Neuronal stem cell (in vitro differentiated cells): Measurements from ENCODE around the gene HS6ST3.

Experiments
- DNase-seq: peaks from one replicate; pipeline ENCODE4 v3.0.0-alpha.2; 2013; ENCODE audit warnings: low spot score
- H2AFZ ChIP-seq: one replicate; pipeline ENCODE4 v1.6.1; 2013; ENCODE audit warnings: mild to moderate bottlenecking, low read length, inconsistent platforms
- H2AK5ac ChIP-seq: 2 replicates; pipeline ENCODE4 v1.6.1; 2013; ENCODE audit warnings: low read depth, mild to moderate bottlenecking, inconsistent platforms, low read length, moderate library complexity, mixed read lengths
- H2BK120ac ChIP-seq: 2 replicates; pipeline ENCODE4 v1.6.1; 2013; ENCODE audit warnings: low read depth, mild to moderate bottlenecking, inconsistent platforms, low read length, moderate library complexity, mixed read lengths
- H2BK12ac ChIP-seq: one replicate; pipeline ENCODE4 v1.6.1; 2013; ENCODE audit warnings: low read length, inconsistent platforms
- H2BK15ac ChIP-seq: 2 replicates; pipeline ENCODE4 v1.6.1; 2013; ENCODE audit warnings: mild to moderate bottlenecking, low read length, inconsistent platforms, mixed read lengths
- H2BK5ac ChIP-seq: one replicate; pipeline ENCODE4 v1.6.1; 2013; ENCODE audit warnings: inconsistent platforms, mild to moderate bottlenecking, low read length, moderate library complexity
- H3K14ac ChIP-seq: one replicate; pipeline ENCODE4 v1.6.1; 2013; ENCODE audit warnings: low read length, inconsistent platforms
- H3K18ac ChIP-seq: 2 replicates; pipeline ENCODE4 v1.6.1; 2013; ENCODE audit warnings: low read length, inconsistent platforms
- H3K23ac ChIP-seq: 2 replicates; pipeline ENCODE4 v1.6.1; 2013; ENCODE audit warnings: low read depth, mild to moderate bottlenecking, mixed read lengths, low read length, inconsistent platforms; ENCODE audit not compliant: poor library complexity
- H3K27ac ChIP-seq: replicated peaks from 3 replicates; pipeline ENCODE4 v1.5.1; 2013; ENCODE audit warnings: low read length, inconsistent platforms
- H3K27me3 ChIP-seq, 3 experiments: 2 replicates each; pipeline ENCODE4 v1.6.1; 2013; ENCODE audit warnings: low read length in 3 of 3, mild to moderate bottlenecking in 2 of 3, inconsistent platforms in 1 of 3, low read depth in 1 of 3, mixed read lengths in 1 of 3, moderate library complexity in 1 of 3; ENCODE audit not compliant: control insufficient read depth in 3 of 3, insufficient read depth in 3 of 3
- H3K36me3 ChIP-seq, 2 donors: replicated peaks in 1 of 2; 2 replicates each; pipeline ENCODE4 v1.6.1; 2013; ENCODE audit warnings: low read length in 2 of 2; ENCODE audit not compliant: control insufficient read depth in 2 of 2, insufficient read depth in 2 of 2
- H3K4ac ChIP-seq: 2 replicates; pipeline ENCODE4 v1.6.1; 2013; ENCODE audit warnings: inconsistent platforms, mild to moderate bottlenecking, low read length, moderate library complexity
- H3K4me1 ChIP-seq, 2 donors: 1 replicate in 1 of 2; 2 replicates in 1 of 2; pipeline ENCODE4 v1.6.1; 2013; ENCODE audit warnings: low read length in 2 of 2, low read depth in 1 of 2; ENCODE audit not compliant: control insufficient read depth in 2 of 2, insufficient read depth in 1 of 2
- H3K4me2 ChIP-seq: one replicate; pipeline ENCODE4 v1.6.1; 2013; ENCODE audit warnings: mild to moderate bottlenecking, low read length, inconsistent platforms; ENCODE audit not compliant: insufficient read depth, poor library complexity, severe bottlenecking
- H3K4me3 ChIP-seq, 2 donors: 2 replicates each; pipeline ENCODE4 v1.5.1; 2013; ENCODE audit warnings: low read length in 2 of 2, mild to moderate bottlenecking in 2 of 2, inconsistent platforms in 1 of 2, moderate library complexity in 1 of 2
- H3K79me1 ChIP-seq: one replicate; pipeline ENCODE4 v1.6.1; 2013; ENCODE audit warnings: low read depth, mild to moderate bottlenecking, inconsistent platforms, low read length, moderate library complexity
- H3K9ac ChIP-seq: one replicate; pipeline ENCODE4 v1.6.1; 2013; ENCODE audit warnings: mild to moderate bottlenecking, low read depth, low read length, inconsistent platforms; ENCODE audit not compliant: poor library complexity
- H3K9me3 ChIP-seq, 2 donors: replicated peaks in 1 of 2; 2 replicates each; pipeline versions ENCODE3 to v1.6.1; 2013; ENCODE audit warnings: low read length in 2 of 2, mild to moderate bottlenecking in 2 of 2, inconsistent platforms in 1 of 2, low read depth in 1 of 2, mixed read lengths in 1 of 2, moderate library complexity in 1 of 2; ENCODE audit not compliant: control insufficient read depth in 2 of 2, insufficient read depth in 1 of 2
- H4K8ac ChIP-seq: one replicate; pipeline ENCODE4 v1.6.1; 2013; ENCODE audit warnings: low read depth, mild to moderate bottlenecking, inconsistent platforms, low read length, moderate library complexity
- H4K91ac ChIP-seq: one replicate; pipeline ENCODE4 v1.6.1; 2013; ENCODE audit warnings: low read length, low read depth, mild to moderate bottlenecking, inconsistent platforms; ENCODE audit not compliant: poor library complexity
- WGBS, 2 donors: extraction: QIAGEN DNeasy Blood & Tissue Kit; methylation state at CpG; one replicate each; pipeline ENCODE4 v1.1.7; 2013; ENCODE audit warnings: missing lambda C conversion rate in 2 of 2, mixed read lengths in 1 of 2; ENCODE audit not compliant: insufficient read length in 2 of 2, insufficient replicate concordance in 1 of 2; ENCODE audit errors: extremely low coverage in 2 of 2; 5-methylcytosine and 5-hydroxymethylcytosine counted together

The HS6ST3 gene

GRCh38 chr13:96082640-96083039 lies 7.3 kb upstream of the HS6ST3 start:
- Histone ChIP-seq H4K91ac (no peak overlapping the region), H3K36me3 (no peaks in the 10 kb centered on the region), H3K27me3 (peaks cover 0 to 46% (median 0%) of the 10 kb centered on the region in 3 experiments), H3K4me3 (no peak overlapping the region), H2BK12ac (no peak overlapping the region), H3K9ac (no peak overlapping the region), H4K8ac (no peak overlapping the region), H3K4ac (no peak overlapping the region), H2AFZ (no peak overlapping the region), H3K18ac (no peak overlapping the region), H3K4me1 (peaks cover 0 to 2% of the 10 kb centered on the region in 2 donors), H2AK5ac (no peak overlapping the region), H2BK15ac (no peak overlapping the region), H3K27ac (no peak overlapping the region), H3K23ac (no peak overlapping the region), H3K14ac (no peak overlapping the region), H3K9me3 (no peaks in the 10 kb centered on the region), H2BK5ac (no peak overlapping the region), H3K4me2 (no peak overlapping the region), H3K79me1 (no peaks in the 10 kb centered on the region), H2BK120ac (no peak overlapping the region)
- no peak for DNase-seq

- no peaks in the 10 kb centered on the region for H3K36me3 ChIP-seq
- H2BK120ac ChIP-seq: no peak overlapping the region
- no peak overlapping the region for H2BK15ac ChIP-seq
- H2BK5ac ChIP-seq: no peak overlapping the region
- H2BK12ac ChIP-seq: no peak overlapping the region
- H3K4ac ChIP-seq: no peak overlapping the region
- H2AK5ac ChIP-seq: no peak overlapping the region
- no peak overlapping the region for H3K4me2 ChIP-seq
- H3K18ac ChIP-seq: no peak overlapping the region
- H2AFZ ChIP-seq: no peak overlapping the region
- H3K9ac ChIP-seq: no peak overlapping the region
- WGBS, 2 donors: no CpG with 5 or more reads among the region's 1 CpG
- H3K23ac ChIP-seq: no peak overlapping the region
- no peaks in the 10 kb centered on the region for H3K79me1 ChIP-seq
- H4K91ac ChIP-seq: no peak overlapping the region
- DNase-seq: no peak
- H3K27me3 ChIP-seq: peaks cover 2 to 68% (median 19%) of the 10 kb centered on the region in 3 experiments
- H3K14ac ChIP-seq: no peak overlapping the region
- no peak overlapping the region for H3K27ac ChIP-seq
- H4K8ac ChIP-seq: no peak overlapping the region
- H3K9me3 ChIP-seq: no peaks in the 10 kb centered on the region
- peaks cover 0 to 3% of the 10 kb centered on the region in 2 donors for H3K4me1 ChIP-seq
- no peak overlapping the region for H3K4me3 ChIP-seq
Measured at GRCh38 chr13:96086736-96087135, 3.2 kb upstream of the HS6ST3 start.

- H2BK5ac ChIP-seq: no peak overlapping the region
- H4K8ac ChIP-seq: no peak overlapping the region
- H3K36me3 ChIP-seq: no peaks in the 10 kb centered on the region
- H3K14ac ChIP-seq: no peak overlapping the region
- no peak overlapping the region for H3K4ac ChIP-seq
- H3K27me3 ChIP-seq: peaks cover 5 to 83% (median 27%) of the 10 kb centered on the region in 3 experiments
- H3K23ac ChIP-seq: no peak overlapping the region
- no peak overlapping the region for H2BK15ac ChIP-seq
- no peak overlapping the region for H4K91ac ChIP-seq
- H3K9me3 ChIP-seq: no peaks in the 10 kb centered on the region
- H3K4me3 ChIP-seq: no peak overlapping the region
- no peak for DNase-seq
- H3K9ac ChIP-seq: no peak overlapping the region
- H3K4me1 ChIP-seq: peaks cover 0 to 6% of the 10 kb centered on the region in 2 donors
- no peak overlapping the region for H3K27ac ChIP-seq
- H2BK12ac ChIP-seq: no peak overlapping the region
- H2BK120ac ChIP-seq: no peak overlapping the region
- H3K18ac ChIP-seq: no peak overlapping the region
- no peaks in the 10 kb centered on the region for H3K79me1 ChIP-seq
- no CpG with 5 or more reads among the region's 4 CpGs for WGBS, 2 donors
- no peak overlapping the region for H2AFZ ChIP-seq
- H2AK5ac ChIP-seq: no peak overlapping the region
- H3K4me2 ChIP-seq: no peak overlapping the region
Measured at GRCh38 chr13:96089139-96089538, 768 bp upstream of the HS6ST3 start.

- no peak overlapping the region for H2BK5ac ChIP-seq
- H3K4me1 ChIP-seq: peaks cover 0 to 6% of the 10 kb centered on the region in 2 donors
- WGBS, 2 donors: no CpG with 5 or more reads among the region's 133 CpGs
- H3K23ac ChIP-seq: peak overlapping the region; percentile 21
- H3K4me2 ChIP-seq: peak overlapping the region; percentile 94
- H4K91ac ChIP-seq: no peak overlapping the region
- H3K27ac ChIP-seq: no peak overlapping the region
- peak; percentile 11 for DNase-seq
- H3K9ac ChIP-seq: peak overlapping the region; percentile 67
- H3K14ac ChIP-seq: peak overlapping the region; percentile 84
- no peak overlapping the region for H2BK120ac ChIP-seq
- no peaks in the 10 kb centered on the region for H3K36me3 ChIP-seq
- peak overlapping the region; percentile 86 for H3K18ac ChIP-seq
- H2BK12ac ChIP-seq: no peak overlapping the region
- no peaks in the 10 kb centered on the region for H3K79me1 ChIP-seq
- peaks cover 5 to 88% (median 27%) of the 10 kb centered on the region in 3 experiments for H3K27me3 ChIP-seq
- H2AFZ ChIP-seq: peak overlapping the region; percentile 92
- no peak overlapping the region for H2BK15ac ChIP-seq
- H4K8ac ChIP-seq: no peak overlapping the region
- no peak overlapping the region for H2AK5ac ChIP-seq
- peak overlapping the region; percentile 42 to 74 for H3K4me3 ChIP-seq
- H3K9me3 ChIP-seq: no peaks in the 10 kb centered on the region
- no peak overlapping the region for H3K4ac ChIP-seq
Measured at GRCh38 chr13:96090240-96091101, 564 bp downstream of the HS6ST3 start.
